Erythroblast (primary cell): ENCODE measurements around the gene FAM151A.

Experiments
- GATA1 ChIP-seq: IDR thresholded peaks from 2 replicates; pipeline ENCODE4 v1.6.1; 2011; ENCODE audit warnings: low read depth, mild to moderate bottlenecking, control low read depth, low read length, moderate library complexity
- POLR2A ChIP-seq: IDR thresholded peaks from 2 replicates; pipeline ENCODE4 v1.6.1; 2011; ENCODE audit warnings: mild to moderate bottlenecking, low read length

DNA sequence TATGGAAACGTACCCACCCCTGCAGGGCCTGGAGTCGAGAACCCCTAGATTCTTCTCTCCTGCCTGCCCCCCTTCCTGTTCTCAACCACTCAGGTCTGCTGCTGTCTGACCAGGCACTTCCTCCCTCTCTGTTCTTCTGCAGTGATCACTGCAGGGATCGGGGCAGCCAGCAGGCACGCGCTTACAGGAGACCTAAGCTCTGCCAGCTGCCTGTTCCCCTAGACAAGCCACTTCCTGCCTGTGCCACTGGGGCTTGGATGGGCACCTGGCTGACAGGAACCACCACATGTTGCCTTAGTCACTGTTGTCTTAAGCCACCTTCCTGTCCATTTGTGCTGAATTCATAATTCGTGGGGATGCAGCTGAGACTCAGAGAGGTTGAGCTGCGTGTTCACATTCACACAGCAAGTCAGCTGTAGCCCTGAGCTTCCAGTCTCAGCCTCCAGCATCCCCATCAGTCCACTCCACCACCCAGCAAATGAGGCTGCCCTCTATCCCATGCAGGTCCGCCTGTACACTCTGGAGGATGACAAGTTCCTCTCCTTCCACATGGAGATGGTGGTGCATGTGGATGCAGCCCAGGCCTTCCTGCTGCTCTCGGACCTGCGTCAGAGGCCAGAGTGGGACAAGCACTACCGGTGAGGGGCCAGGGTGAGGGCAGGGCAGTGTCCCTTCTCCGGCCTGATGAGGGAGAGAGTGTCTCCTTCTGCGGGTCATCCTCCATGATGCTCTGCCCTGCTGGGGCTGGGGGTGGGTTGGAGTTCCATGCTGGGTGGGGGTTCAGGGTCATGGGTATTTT, 18.6 kb downstream of the FAM151A start:
- TF ChIP-seq POLR2A (no peak), GATA1 (no peak)
